Smooth muscle cell of the pulmonary artery (primary cell): ENCODE data around the gene SNRNP48. TPM values are rescaled to one million over a fixed set of nuclear protein-coding genes. Genes with fewer than 3 reads are reported as not detected.

Experiments
- total RNA-seq: library from RNA; depleted of rRNA; stranded (reverse); fragments of >200 nt; gene quantifications from 2 replicates; pipeline ENCODE4 v1.2.3, GENCODE V29; 2014

Gene SNRNP48, protein sequence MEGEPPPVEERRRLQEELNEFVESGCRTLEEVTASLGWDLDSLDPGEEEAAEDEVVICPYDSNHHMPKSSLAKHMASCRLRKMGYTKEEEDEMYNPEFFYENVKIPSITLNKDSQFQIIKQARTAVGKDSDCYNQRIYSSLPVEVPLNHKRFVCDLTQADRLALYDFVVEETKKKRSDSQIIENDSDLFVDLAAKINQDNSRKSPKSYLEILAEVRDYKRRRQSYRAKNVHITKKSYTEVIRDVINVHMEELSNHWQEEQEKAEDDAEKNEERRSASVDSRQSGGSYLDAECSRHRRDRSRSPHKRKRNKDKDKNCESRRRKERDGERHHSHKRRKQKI
- total RNA-seq, result 7.9 and 13.4 TPM in 2 replicates

GRCh38 chr6:7589949-7590917 is at the start of gene SNRNP48:
Gene SNRNP48 (plus strand): TSS chr6:7590198. CDS start chr6:7590258, 60 bp downstream.

DNA sequence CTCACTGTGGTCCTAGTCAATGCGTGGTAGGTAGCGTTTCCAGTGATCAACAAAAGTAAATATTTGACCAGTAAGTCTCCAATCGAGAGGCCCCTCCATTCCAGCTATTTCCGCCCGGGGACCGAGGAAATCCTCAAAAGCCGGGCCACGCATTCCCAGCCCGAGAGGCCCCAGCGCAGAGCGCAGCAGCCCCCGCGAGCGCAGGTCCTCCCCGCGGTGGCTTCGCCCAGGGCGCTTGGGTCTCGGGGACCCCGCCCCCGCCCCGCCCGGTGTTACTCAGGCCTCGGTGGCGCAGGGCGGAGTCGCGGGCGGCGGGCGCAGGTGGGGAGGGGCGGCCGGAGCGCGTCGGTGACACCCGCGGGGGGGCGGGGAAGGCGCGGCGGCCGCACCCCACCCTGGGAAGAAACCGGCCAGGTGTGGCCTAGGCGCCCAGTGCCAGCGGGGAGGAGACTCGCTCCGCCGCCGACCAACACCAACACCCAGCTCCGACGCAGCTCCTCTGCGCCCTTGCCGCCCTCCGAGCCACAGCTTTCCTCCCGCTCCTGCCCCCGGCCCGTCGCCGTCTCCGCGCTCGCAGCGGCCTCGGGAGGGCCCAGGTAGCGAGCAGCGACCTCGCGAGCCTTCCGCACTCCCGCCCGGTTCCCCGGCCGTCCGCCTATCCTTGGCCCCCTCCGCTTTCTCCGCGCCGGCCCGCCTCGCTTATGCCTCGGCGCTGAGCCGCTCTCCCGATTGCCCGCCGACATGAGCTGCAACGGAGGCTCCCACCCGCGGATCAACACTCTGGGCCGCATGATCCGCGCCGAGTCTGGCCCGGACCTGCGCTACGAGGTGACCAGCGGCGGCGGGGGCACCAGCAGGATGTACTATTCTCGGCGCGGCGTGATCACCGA is 48.6 kb upstream of the SNRNP48 start, which contains the start of gene DSP:
Gene DSP, plus strand, starts transcription at position 497 of the 890 bp plus-strand sequence. Its CDS starts 245 bp downstream, at position 742.

Other genes with a start within 250 kb of the SNRNP48 start
- gene CAGE1, start 200.5 kb upstream of the SNRNP48 start, total RNA-seq, result 0.07 TPM in 2 replicates
- gene RIOK1, start 200.4 kb upstream of the SNRNP48 start, total RNA-seq, result 16.0 and 19.5 TPM in 2 replicates
- gene DSP, start 48.5 kb upstream of the SNRNP48 start, total RNA-seq, result 11.4 and 13.2 TPM in 2 replicates
- gene BMP6, start 135.9 kb downstream of the SNRNP48 start, total RNA-seq, result 38.6 and 57.1 TPM in 2 replicates